Measurements from ENCODE around the gene NR1D1. TPM values are rescaled to one million over a fixed set of nuclear protein-coding genes. Genes with fewer than 3 reads are reported as not detected.

The NR1D1 gene
- total and polyA plus RNA-seq, 2 of the 13 experiments (the other 11 are each of a cell fraction or from before 2014, with no cell fraction given): 2.1 to 2.7 TPM

DNA sequence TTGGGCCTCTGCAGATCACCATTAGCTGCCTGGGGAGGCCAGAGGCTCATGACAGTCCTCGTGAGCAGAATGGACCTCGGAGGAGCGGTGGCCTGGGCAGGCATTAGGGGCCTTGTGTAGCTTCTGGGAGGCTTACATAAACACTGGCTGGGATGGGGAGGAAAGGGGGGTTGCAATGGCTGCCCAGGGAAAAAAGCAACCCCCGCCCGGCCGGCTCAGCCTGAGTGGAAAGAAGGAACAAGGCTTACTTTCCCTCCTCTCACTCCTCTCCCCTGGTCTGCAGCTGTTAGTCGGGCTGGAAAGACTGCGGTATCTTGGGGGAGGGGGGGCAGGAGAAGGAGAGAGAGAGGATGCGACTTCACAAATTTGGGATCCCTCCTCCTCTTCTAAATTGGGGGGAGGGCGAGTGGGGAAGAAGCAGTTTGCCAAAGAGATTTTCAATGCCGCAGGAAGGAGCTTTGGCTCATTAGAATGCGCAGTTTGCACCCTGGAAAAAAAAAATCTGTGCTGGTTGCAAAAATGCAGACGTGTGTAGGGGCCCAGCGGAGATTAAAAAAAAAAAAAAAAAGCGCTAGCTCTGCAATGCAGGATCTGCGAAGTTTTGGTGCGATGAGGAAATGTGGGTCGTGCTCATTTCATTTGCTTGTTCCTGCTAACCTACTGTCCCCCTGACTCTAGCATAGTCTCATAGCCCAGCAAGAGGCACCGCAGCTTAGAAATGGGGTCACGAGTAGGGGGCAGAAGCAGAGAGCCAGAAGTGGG lies 6.6 kb upstream of the NR1D1 start (continued):
- TF ChIP-seq ZNF713 (CRISPR knock-in tag; IDR thresholded peaks at IDR 0.05) (no peak), ZNF337 (CRISPR knock-in tag; IDR thresholded peaks at IDR 0.05; ENCODE audit: borderline replicate concordance, low read depth) (no peak), NBN (conservative IDR thresholded peaks at IDR 0.05) (no peak), ARID2 (CRISPR knock-in tag; IDR thresholded peaks at IDR 0.05; ENCODE audit: borderline replicate concordance) (no peak), HHEX (CRISPR knock-in tag; IDR thresholded peaks at IDR 0.05) (no peak), ZNF724P (CRISPR knock-in tag; IDR thresholded peaks at IDR 0.05; ENCODE audit: borderline replicate concordance) (no peak), ZC3H13 (CRISPR knock-in tag; IDR thresholded peaks at IDR 0.05) (no peak), ZMYM3 (CRISPR knock-in tag; IDR thresholded peaks at IDR 0.05) (peak; percentile 23; the same call in 1 of the 2 replicates), JUN (CRISPR knock-in tag; IDR thresholded peaks at IDR 0.05) (no peak), ZNF12 (CRISPR knock-in tag; IDR thresholded peaks at IDR 0.05) (no peak), SMARCC2 (IDR thresholded peaks at IDR 0.05) (no peak), ZNF598 (CRISPR knock-in tag; IDR thresholded peaks at IDR 0.05; ENCODE audit: borderline replicate concordance) (no peak), JARID2 (CRISPR knock-in tag; IDR thresholded peaks at IDR 0.05; ENCODE audit: insufficient replicate concordance) (no peak), ZNF335 (CRISPR knock-in tag; IDR thresholded peaks at IDR 0.05) (no peak), BCL6 (CRISPR knock-in tag; IDR thresholded peaks at IDR 0.05) (no peak), BCLAF1 (IDR thresholded peaks at IDR 0.05) (no peak), MBNL3 (CRISPR knock-in tag; conservative IDR thresholded peaks at IDR 0.05) (no peak), SMARCE1 (IDR thresholded peaks at IDR 0.05; ENCODE audit: borderline replicate concordance) (no peak), ZNF136 (CRISPR knock-in tag; IDR thresholded peaks at IDR 0.05; ENCODE audit: low read depth) (no peak), NFRKB (IDR thresholded peaks at IDR 0.05) (no peak), NRL (CRISPR knock-in tag; IDR thresholded peaks at IDR 0.05; ENCODE audit: borderline replicate concordance) (0 out of 2 replicates have a peak, but pooled peaks have one; percentile 26), ZSCAN21 (CRISPR knock-in tag; IDR thresholded peaks at IDR 0.05; ENCODE audit: borderline replicate concordance) (no peak), ZNF510 (CRISPR knock-in tag; IDR thresholded peaks at IDR 0.05; ENCODE audit: low read depth) (no peak), ZNF75D (CRISPR knock-in tag; IDR thresholded peaks at IDR 0.05; ENCODE audit: borderline replicate concordance) (0 out of 2 replicates have a peak, but pooled peaks have one; percentile 41), DNMT1 (CRISPR knock-in tag; IDR thresholded peaks at IDR 0.05) (no peak), RFX3 (CRISPR knock-in tag; IDR thresholded peaks at IDR 0.05) (no peak), HOXA3 (CRISPR knock-in tag; IDR thresholded peaks at IDR 0.05) (0 out of 2 replicates have a peak, but pooled peaks have one; percentile 26), CHD4 (IDR thresholded peaks at IDR 0.05; ENCODE audit: borderline replicate concordance, low read length) (no peak), ZNF772 (CRISPR knock-in tag; IDR thresholded peaks at IDR 0.05) (no peak), SOX13 (IDR thresholded peaks at IDR 0.05) (no peak), SOX13 (CRISPR knock-in tag; conservative IDR thresholded peaks at IDR 0.05 in 1 of 2, IDR thresholded peaks at IDR 0.05 in 1 of 2) (no peak)
